Psoas muscle (tissue), 8 donors: ENCODE data around the gene PCNA. TPM values are rescaled to one million over a fixed set of nuclear protein-coding genes. Genes with fewer than 3 reads are reported as not detected.

Source experiments
- ATAC-seq, 4 donors: fragments of 200-7000 bp; cut with Tn5 transposase; one replicate each; pipeline ENCODE4 v1.9.1; 2020; ENCODE audit warnings: moderate library complexity in 3 of 4, mild to moderate bottlenecking in 2 of 4
- DNase-seq, 2 donors: peaks; one replicate each; pipeline ENCODE4 v3.0.0-alpha.2; 2020
- H3K27ac ChIP-seq: fragments of 200-600 bp; one replicate; pipeline ENCODE4 v1.8.0; 2022
- H3K27me3 ChIP-seq, 3 donors: fragments of 200-600 bp in 1 of 3; one replicate each; pipeline versions ENCODE4 v1.6.1 to v1.8.0; 2013 to 2022; ENCODE audit warnings: low read length in 2 of 3, mild to moderate bottlenecking in 2 of 3, moderate library complexity in 1 of 3; ENCODE audit not compliant: insufficient read depth in 3 of 3
- H3K36me3 ChIP-seq, 2 donors: fragments of 200-600 bp in 1 of 2; one replicate each; pipeline versions ENCODE4 v1.6.1 to v1.8.0; 2013 to 2022; ENCODE audit warnings: low read depth in 1 of 2, mild to moderate bottlenecking in 1 of 2, moderate library complexity in 1 of 2; ENCODE audit not compliant: insufficient read depth in 1 of 2
- H3K4me1 ChIP-seq: fragments of 200-600 bp; one replicate; pipeline ENCODE4 v1.8.0; 2022
- H3K4me3 ChIP-seq: fragments of 200-600 bp; one replicate; pipeline ENCODE4 v1.8.0; 2022; ENCODE audit warnings: mild to moderate bottlenecking
- H3K9me3 ChIP-seq: fragments of 200-600 bp; one replicate; pipeline ENCODE4 v1.8.0; 2022
- WGBS, 3 donors: extraction: QIAGEN DNeasy Blood & Tissue Kit; methylation state at CpG; one replicate each; pipeline versions ENCODE4 v1.1.6 to v1.1.7; 2013; 5-methylcytosine and 5-hydroxymethylcytosine counted together
- intact Hi-C, 2 donors: fragments of 100-400 bp; cut with DNase I; formaldehyde crosslinking; loops; one replicate each; pipeline versions ENCODE4 v1.11.0 to v1.14.2; 2022
- polyA plus RNA-seq, 3 donors: library from polyadenylated mRNA; stranded (reverse); fragments of 200-250 nt; gene quantifications; one replicate each; pipeline ENCODE4 v1.2.3, GENCODE V29; 2013
- total RNA-seq, 4 donors: library from RNA; stranded (reverse); fragmentation: NEBNext Ultra II Directional in 2 of 4; extraction: Animal tissue kit (Norgen Biotek cat#: 25700) in 2 of 4; gene quantifications; one replicate each; pipeline versions ENCODE4 v1.2.1 to v1.2.4, GENCODE V29; 2021 to 2023
- TF ChIP-seq, protein P1 (sequence below): fragments of 200-600 bp; IDR thresholded peaks from one replicate; pipeline ENCODE4 v1.8.0; 2022; ENCODE audit warnings: antibody characterized with exemption
- donor health status: healthy with polysubstance abuse.
- donor health status: DM: no; HTN: no; CAD: no; lungs with moderate emphysema.
- donor health status: Bipolar disorder and iron deficiency.
- donor health status: healthy.
- donor health status: DM: yes; HTN: yes; CAD: no.
- donor health status: DM: no; HTN: no; CAD: no.
- donor health status: DM: no; HTN: no; CAD: no.
- donor health status: DM: yes; HTN: yes; CAD: no.

Gene PCNA
- total and polyA plus RNA-seq, 7 donors = 13.2 to 53.0 (median 19.1) TPM

DNA sequence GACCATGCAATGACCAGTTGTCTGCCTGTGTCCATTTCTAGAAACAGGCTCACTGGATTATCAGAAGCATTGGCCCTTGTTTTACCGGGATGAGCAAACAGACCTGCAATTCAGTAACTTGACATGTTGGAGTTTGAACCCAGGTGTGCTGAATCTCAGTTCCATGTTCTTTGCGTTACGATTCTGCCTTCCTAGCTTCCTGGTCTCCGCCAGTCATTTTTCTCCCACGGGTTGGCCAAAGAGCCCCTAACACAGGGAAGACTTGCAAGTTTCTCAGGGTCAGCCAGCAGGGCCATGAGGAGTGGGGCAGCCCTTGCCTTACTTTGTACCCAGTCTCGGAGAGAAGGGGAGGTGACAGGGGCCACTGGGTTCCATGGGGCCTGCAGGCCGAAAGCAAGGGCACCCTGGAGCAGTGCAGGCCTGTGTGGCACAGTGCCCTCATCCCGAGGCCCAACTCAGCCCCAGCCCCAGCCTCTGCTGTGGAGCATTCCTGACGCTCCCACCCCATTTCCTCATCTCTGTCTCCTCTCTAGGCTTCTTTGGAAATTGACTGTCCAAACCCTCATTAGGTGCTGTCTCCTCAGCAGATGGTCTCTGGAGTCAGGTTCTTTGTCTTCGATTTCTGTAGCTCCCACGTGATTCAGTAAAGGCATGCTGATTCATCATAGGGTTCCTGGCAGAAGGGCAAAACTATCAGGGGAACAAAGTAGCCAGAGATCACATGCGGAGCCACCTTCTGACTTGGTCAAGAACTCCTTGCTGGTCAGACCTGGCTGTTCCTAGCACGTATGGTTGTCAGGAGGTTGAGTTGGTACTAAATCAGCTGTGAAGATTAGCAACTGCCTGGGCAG lies 30.7 kb upstream of the PCNA start:
- H3K4me1 ChIP-seq = peaks cover 71% of the 10 kb centered on the region

DNA sequence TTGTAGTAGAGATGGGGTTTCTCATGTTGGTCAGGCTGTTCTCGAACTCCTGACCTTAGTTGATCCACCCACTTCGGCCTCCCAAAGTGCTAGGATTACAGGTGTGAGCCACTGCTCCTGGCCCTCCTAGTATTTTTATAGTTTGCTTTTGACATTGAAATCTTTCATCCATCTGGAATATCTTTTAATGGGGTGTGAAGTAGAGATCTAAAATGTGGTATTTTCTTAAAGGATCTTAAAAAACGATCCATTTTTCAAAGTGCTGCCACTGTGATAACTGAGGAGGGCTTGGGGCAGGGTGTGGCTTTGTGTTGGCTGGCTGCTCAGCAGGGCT lies 30.1 kb upstream of the PCNA start:
- TF ChIP-seq, protein P1, sequence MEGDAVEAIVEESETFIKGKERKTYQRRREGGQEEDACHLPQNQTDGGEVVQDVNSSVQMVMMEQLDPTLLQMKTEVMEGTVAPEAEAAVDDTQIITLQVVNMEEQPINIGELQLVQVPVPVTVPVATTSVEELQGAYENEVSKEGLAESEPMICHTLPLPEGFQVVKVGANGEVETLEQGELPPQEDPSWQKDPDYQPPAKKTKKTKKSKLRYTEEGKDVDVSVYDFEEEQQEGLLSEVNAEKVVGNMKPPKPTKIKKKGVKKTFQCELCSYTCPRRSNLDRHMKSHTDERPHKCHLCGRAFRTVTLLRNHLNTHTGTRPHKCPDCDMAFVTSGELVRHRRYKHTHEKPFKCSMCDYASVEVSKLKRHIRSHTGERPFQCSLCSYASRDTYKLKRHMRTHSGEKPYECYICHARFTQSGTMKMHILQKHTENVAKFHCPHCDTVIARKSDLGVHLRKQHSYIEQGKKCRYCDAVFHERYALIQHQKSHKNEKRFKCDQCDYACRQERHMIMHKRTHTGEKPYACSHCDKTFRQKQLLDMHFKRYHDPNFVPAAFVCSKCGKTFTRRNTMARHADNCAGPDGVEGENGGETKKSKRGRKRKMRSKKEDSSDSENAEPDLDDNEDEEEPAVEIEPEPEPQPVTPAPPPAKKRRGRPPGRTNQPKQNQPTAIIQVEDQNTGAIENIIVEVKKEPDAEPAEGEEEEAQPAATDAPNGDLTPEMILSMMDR = no peak
- Histone ChIP-seq H3K4me3 (no peak overlapping the region), H3K9me3 (no peaks in the 10 kb centered on the region), H3K36me3 (no peaks in the 10 kb centered on the region), H3K27ac (peak overlapping the region; percentile 86), H3K27me3 (no peaks in the 10 kb centered on the region), H3K4me1 (peaks cover 68% of the 10 kb centered on the region)
- ATAC-seq (peak in 1 of 4 donors; percentile 79), DNase-seq (no peak)
- intact Hi-C loops = no loop called here
- WGBS, 3 donors = 32 to 75% (median 39%) methylated on average over 3 of the region's 3 CpGs

More for the DNA sequence above, 30.7 kb upstream of the PCNA start:
- Histone ChIP-seq H3K9me3 (no peaks in the 10 kb centered on the region), H3K27me3 (no peaks in the 10 kb centered on the region), H3K27ac (peak overlapping the region; percentile 86), H3K4me3 (no peak overlapping the region), H3K36me3 (no peaks in the 10 kb centered on the region)
- DNase-seq (peak; percentile 25 to 65), ATAC-seq (peak; percentile 88 to 94 (median 93))
- TF ChIP-seq, protein P1 = no peak
- 49 to 64% (median 51%) methylated on average over 13 of the region's 13 CpGs for WGBS, 3 donors
- intact Hi-C loops = no loop called here

GRCh38 chr20:5148581-5148980 lies 28.8 kb upstream of the PCNA start:
- DNase-seq (no peak), ATAC-seq (no peak)
- intact Hi-C loops = no loop called here
- H3K27me3 ChIP-seq = no peaks in the 10 kb centered on the region
- peaks cover 73% of the 10 kb centered on the region for H3K4me1 ChIP-seq
- TF ChIP-seq, protein P1 = no peak
- H3K9me3 ChIP-seq = no peaks in the 10 kb centered on the region
- 37 to 54% (median 48%) methylated on average over 6 of the region's 6 CpGs for WGBS, 3 donors
- H3K36me3 ChIP-seq = no peaks in the 10 kb centered on the region
- no peak overlapping the region for H3K27ac ChIP-seq
- no peak overlapping the region for H3K4me3 ChIP-seq

- WGBS, 3 donors = 55 to 74% (median 68%) methylated on average over 2 of the region's 2 CpGs
These were observed 27.3 kb upstream of the PCNA start for GRCh38 chr20:5146871-5147592.

More at GRCh38 chr20:5146871-5147592, 27.3 kb upstream of the PCNA start:
- TF ChIP-seq, protein P1 = no peak
- H3K36me3 ChIP-seq = no peaks in the 10 kb centered on the region
- intact Hi-C loops = no loop called here
- no peaks in the 10 kb centered on the region for H3K9me3 ChIP-seq
- no peak overlapping the region for H3K4me3 ChIP-seq
- H3K27ac ChIP-seq = no peak overlapping the region
- H3K4me1 ChIP-seq = peaks cover 77% of the 10 kb centered on the region
- no peak for DNase-seq
- ATAC-seq = no peak
- H3K27me3 ChIP-seq = no peaks in the 10 kb centered on the region
